Right ventricle myocardium superior (tissue), 1 donor: ENCODE results near the gene TSPAN1. TPM values are rescaled to one million over a fixed set of nuclear protein-coding genes. Genes with fewer than 3 reads are reported as not detected.

ENCODE experiments used
- total RNA-seq: library from RNA; stranded (reverse); fragmentation: NEBNext Ultra II Directional; extraction: Animal tissue kit (Norgen Biotek cat#: 25700); gene quantifications from one replicate; pipeline ENCODE4 v1.2.1, GENCODE V29; 2021
- donor health status: DM: no; HTN: yes; CAD: no; lungs with severe emphysema.

The TSPAN1 gene
- total RNA-seq, 1 donor from 2014 or later, result 0.75 TPM

Other genes starting within 250 kb of the TSPAN1 start
- 26.9 TPM for gene PIK3R3, start 42.5 kb upstream of the TSPAN1 start, total RNA-seq
- gene P3R3URF, start 1.4 kb downstream of the TSPAN1 start, total RNA-seq, result not detected
- gene POMGNT1, start 23.3 kb downstream of the TSPAN1 start, total RNA-seq, result 110 TPM
- gene LURAP1, start 28.2 kb downstream of the TSPAN1 start, total RNA-seq, result 4.8 TPM
- gene RAD54L, start 72.7 kb downstream of the TSPAN1 start, total RNA-seq, result 0.48 TPM
- gene LRRC41, start 128.5 kb downstream of the TSPAN1 start, total RNA-seq, result 33.6 TPM
- 1,143 TPM for gene UQCRH, start 128.6 kb downstream of the TSPAN1 start, total RNA-seq
- gene NSUN4, start 165.7 kb downstream of the TSPAN1 start, total RNA-seq, result 15.5 TPM
- gene FAAH, start 219.2 kb downstream of the TSPAN1 start, total RNA-seq, result 4.8 TPM